Measurements from ENCODE around the gene CCT8.

DNA sequence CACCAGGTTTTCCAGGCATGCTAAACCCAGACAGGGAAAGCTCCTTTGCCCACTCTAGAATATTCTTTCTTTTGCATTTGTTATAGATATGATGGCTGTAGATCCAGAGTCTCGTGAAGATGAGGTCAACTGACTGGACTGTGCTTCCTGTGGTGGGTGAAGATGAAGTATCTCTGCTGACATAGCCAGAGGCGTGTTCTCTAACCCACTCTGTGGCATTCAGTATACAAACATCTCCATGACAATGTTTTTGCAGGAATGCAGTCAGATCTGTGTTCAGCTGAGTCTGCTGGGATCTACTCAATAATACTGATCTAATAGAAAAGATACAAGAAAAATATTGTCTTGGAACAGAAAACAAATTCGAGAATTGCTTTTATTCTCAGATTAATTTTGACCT lies 65.6 kb downstream of the CCT8 start:
- TF ChIP-seq POLR2A (IDR thresholded peaks at IDR 0.05; ENCODE audit: low read depth, low read length) (no peak), TAF1 (IDR thresholded peaks at IDR 0.05; ENCODE audit: borderline replicate concordance, low read depth, low read length) (no peak), POLR2AphosphoS5 (IDR thresholded peaks at IDR 0.05; ENCODE audit: low read depth, low read length) (no peak)

All from GM12892 (cell line).